GM18520 (cell line): ENCODE results near the gene SERP1.

ENCODE experiments used
- ATAC-seq: cut with Tn5 transposase; IDR thresholded peaks from one replicate; pipeline ENCODE4 v1.9.1; 2021; ENCODE audit not compliant: unreplicated experiment

Gene SERP1

GRCh38 chr3:150546226-150547044 is at the start of gene SERP1, which contains the start of gene EIF2A:
Gene SERP1, minus strand, starts transcription at chr3:150546496. Its CDS starts 361 bp downstream, at chr3:150546135.
Gene EIF2A, plus strand, starts transcription at chr3:150546787. Its CDS starts 16 bp downstream, at chr3:150546803.
- ATAC-seq, result peak; percentile 90

DNA sequence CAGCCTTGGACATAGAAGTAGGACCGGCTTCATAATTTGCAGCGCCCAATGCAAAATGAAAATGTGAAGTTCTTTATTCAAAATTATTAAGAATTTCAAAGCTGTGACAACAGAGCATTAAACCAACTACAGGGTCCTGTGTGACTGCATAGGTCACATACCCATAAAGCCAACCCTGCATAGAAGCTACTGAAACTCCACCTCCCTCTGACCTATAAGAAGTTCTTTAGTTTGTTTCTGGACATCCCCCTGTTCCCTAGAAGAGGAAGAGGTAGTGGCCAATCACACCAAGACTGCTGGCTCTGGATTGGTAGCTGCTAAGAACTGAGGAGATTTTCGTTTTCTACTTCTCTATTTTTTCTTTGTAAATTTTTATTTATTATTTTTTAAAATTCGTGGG is 47.9 kb upstream of the SERP1 start:
- ATAC-seq, result no peak

DNA sequence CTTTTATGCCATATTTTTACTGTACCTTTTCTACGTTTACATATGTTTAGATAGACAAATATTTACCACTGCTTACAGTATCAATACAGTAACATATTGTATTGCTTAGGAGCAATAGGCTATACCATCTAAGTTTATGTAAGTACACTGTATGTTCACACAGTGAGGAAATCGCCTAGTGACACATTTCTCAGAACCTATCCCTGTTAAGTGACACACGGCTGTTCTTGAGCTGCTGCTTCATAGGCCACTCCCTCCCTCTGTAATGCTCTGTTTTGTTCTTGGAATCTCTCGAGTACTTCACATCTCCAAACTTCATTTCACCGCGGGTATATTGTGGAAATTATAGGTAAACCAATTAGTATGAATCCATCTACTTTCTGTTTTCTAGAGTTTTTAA is 43.5 kb upstream of the SERP1 start:
- no peak for ATAC-seq

GRCh38 chr3:150588027-150588830 is 41.9 kb upstream of the SERP1 start:
- ATAC-seq, result no peak

DNA sequence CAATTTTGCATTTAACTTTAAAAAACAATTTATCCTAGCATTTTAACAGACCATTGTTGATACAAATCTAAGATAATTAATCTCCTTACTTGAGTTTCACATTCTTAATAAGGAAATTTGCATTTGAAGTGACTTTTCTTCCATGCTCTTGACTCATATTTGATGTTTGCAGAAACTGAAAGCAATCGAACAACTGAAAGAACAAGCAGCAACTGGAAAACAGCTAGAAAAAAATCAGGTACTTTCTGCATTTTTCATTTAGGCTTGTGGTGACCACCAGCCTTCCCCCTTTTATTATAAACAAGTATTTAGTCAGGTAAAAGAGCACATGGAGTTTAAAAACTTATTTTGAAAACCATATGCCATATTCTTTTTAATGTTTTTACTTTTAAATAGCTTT is 36.7 kb upstream of the SERP1 start:
- peak; percentile 43 for ATAC-seq

DNA sequence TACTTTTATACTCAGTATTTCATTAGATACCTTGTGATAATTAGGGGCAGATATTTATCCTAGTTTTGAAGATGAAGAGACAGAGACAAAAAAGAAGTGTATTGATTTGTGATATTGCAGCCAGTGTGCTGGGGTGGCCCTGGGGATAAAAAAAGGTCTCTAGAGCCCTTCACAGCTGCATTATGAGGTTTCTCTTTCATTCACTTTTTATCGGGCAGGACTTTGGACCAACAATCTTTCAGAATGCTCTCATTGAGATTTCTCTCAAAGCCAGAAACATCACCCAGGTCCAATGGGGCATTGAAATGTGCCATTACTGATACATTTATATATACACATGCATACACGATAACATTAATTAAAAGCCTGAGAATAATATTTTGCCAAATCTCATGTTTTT is 36.3 kb upstream of the SERP1 start:
- peak; percentile 38 for ATAC-seq

GRCh38 chr3:150581174-150581573 is 34.9 kb upstream of the SERP1 start:
- ATAC-seq, result no peak

GRCh38 chr3:150577855-150578254 is 31.6 kb upstream of the SERP1 start:
- ATAC-seq, result no peak

DNA sequence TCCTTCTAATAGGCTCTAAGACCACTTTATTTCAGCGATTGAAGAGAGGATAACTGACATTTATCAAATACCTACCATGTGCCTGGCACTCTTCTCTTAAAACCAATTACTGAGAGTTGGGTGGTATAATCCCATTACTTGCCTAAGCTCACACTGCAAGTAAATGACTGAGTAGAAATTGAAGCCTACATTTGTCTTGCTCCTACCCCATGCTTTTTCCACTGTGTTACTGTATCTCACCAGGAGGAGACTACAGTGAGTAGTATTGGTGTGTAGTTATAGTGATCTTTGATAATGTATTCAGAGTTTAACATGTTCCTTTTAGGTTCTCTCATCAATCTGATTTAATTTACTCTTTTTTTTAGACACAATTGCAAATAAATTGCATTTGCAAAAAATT is 21.0 kb upstream of the SERP1 start:
- no peak for ATAC-seq

GRCh38 chr3:150564243-150564642 is 17.9 kb upstream of the SERP1 start:
- ATAC-seq, result no peak

GRCh38 chr3:150557725-150558124 is 11.4 kb upstream of the SERP1 start:
- ATAC-seq, result no peak

- ATAC-seq, result no peak
Observed at GRCh38 chr3:150556792-150557191, 10.5 kb upstream of the SERP1 start.

DNA sequence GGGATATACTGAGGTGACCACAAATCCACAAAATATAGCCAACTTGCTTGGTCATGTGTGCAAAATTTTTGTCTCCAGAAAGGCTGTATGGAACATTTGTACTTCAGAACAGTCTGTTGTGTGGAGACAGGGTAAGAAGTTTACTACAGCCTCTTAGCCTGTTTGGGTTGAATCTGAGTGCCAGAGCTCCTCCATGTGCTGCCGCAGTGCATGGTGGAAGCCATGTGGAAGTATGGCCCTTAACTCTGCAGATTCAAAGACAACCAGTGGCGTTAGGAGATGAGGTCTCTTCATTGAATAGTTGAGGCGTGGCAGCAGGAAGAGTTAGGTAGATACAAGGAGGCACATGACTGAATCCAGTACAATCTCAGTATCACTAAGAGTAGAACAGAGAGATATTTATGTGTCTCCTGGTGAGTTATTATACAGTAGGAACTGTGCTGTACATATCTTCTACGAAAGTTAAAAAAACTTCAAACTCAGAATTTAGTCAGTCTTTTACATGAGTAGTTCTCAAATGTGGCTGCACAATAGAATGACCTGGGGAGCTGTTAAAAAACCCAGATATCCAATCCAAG is 9.7 kb upstream of the SERP1 start:
- ATAC-seq, result no peak

DNA sequence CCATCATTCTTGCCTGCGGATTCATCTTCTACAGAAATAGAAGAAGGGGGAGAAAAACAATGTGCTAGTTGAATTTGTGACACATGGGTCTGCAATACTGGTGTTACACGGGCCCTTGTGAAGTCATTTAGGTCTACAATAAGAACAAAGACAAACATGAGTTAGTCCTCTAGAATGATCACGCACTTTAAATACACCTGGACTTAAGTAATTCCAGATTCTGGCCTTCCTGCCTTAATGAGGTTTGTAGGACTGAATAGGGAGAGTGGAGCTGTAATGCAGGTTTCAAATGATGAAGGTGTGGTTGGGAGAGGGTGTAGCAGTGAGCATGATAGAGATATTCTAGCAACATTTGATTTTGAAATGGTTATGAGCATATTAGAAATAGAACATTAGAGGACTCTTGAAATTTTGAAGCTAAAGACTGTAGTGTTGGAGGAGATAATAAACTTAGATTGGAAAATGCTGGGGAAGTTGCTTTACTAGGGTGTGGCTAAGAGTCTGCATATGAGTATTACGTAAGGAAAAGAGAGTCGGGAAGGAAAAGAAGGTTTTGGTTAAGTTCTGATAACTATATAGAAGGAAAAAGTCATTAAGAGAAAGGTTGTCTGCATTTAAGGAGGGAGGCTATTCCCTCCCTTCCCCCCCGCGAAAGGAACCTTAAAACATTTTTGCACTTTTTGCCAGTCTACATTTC is 897 bp upstream of the SERP1 start:
- no peak for ATAC-seq

DNA sequence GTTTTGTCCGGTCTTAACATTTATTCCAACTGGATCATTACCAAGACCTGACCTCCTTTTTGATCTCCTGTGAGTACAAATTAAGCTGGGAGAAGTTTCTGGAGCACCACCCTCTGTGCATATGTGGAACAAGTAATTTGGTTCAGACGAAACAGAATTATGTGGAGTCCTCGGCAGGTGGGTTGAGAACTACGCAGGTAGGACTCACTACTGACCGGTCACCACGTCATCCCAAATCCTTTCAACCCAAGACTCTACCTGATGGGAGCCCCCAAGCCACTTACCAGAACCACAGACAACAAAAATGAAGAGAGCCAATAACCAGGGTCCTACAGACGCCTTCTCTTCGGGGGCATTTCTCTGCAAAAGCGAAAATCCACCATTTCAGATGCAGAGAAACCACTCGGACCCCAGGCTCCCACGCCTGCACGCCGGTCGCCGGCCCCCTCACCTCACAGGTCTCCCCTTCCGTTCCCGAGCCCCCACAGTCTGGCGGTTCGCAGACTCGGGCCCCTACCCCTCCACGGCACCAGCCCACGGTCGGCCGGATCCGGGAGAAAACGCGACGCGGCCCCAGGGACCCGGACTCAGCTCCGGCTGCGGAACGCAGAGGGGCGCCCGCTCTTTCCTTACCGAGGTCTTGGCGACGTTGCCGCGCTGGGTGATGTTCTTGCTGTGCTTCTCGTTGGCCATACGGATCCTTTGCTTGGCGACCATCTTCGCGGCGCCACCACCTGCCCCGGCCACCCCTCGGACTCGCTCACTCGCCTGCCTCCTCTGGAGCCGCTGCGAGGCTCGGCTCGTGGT is 674 bp downstream of the SERP1 start:
- no peak for ATAC-seq

DNA sequence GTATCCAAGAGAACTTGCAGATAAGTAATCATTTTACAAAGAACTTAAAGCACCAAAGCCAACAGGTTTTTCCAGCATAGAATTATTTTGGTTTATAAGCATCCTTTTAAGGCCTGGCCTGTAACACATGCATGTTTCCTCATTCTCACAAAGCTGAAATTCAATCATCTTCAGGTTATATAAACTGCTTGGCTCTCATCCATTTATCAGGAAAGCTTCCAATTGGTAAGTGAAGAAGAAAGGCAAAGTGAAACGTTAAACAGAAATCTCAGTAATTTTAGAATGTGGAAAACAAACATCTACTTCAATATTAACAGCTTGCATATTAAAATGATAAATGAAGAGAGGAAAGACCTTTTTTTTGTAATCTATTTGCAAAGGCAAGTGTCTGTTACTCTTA is 1.6 kb downstream of the SERP1 start:
- no peak for ATAC-seq

DNA sequence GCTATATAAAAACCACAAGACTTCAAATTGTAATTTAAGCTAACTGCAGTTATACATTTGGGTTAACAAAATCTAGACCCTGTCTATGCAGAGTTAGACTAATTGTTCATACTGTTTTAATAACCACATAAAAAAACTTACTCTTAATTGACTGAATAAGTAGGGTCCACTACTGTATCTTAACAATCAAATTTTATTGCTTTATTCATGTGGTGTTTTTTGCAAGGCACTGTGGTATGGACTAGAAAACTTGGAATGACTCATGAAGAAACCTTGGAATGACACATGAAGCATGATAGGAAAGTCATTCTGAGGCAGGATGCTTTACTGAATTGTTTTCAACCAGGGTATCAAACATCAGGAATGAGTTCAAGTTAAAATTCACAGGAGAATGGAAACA is 2.3 kb downstream of the SERP1 start:
- no peak for ATAC-seq

- ATAC-seq, result no peak
Observed at GRCh38 chr3:150543531-150543930, 2.8 kb downstream of the SERP1 start.

- ATAC-seq, result no peak
Observed at GRCh38 chr3:150543128-150543527, 3.2 kb downstream of the SERP1 start.

- no peak for ATAC-seq
Observed at GRCh38 chr3:150540991-150541390, 5.3 kb downstream of the SERP1 start.
